OCI-LY7 (cell line): Measurements from ENCODE around the gene CAPS.

Experiments used
- EZH2phosphoT487 ChIP-seq: fragments of 200-600 bp; sonication (generic); IDR thresholded peaks from 2 replicates; pipeline ENCODE4 v1.6.1; 2018; ENCODE audit warnings: low read depth, borderline replicate concordance, mild to moderate bottlenecking, mixed run types, antibody characterized with exemption, low read length, moderate library complexity, mixed read lengths
- TF ChIP-seq, protein P1 (sequence below): fragments of 200-600 bp; sonication (generic); conservative IDR thresholded peaks from 2 replicates; pipeline ENCODE4 v1.5.1; 2014; ENCODE audit warnings: mild to moderate bottlenecking, antibody characterized with exemption, low read length, moderate library complexity, mixed read lengths

DNA sequence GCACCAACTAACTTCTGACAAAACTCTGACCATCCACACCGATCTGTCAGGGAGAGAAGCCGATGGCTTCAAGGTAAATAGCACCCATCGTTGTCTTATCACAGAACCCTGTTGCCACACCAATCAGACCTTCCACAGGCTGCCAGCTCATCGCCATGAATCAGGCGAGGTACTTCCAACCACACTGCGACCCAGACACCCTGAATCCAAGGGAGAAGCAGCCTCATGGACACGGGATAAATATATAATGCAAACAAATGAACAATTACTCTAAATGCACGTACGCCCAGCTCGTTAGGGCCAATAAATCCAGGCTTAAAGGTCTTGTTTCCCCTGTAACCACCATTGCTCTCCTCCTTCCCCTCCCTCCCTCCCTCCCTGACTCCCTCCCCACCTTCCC is 43.1 kb downstream of the CAPS start:
- TF ChIP-seq, protein P1, sequence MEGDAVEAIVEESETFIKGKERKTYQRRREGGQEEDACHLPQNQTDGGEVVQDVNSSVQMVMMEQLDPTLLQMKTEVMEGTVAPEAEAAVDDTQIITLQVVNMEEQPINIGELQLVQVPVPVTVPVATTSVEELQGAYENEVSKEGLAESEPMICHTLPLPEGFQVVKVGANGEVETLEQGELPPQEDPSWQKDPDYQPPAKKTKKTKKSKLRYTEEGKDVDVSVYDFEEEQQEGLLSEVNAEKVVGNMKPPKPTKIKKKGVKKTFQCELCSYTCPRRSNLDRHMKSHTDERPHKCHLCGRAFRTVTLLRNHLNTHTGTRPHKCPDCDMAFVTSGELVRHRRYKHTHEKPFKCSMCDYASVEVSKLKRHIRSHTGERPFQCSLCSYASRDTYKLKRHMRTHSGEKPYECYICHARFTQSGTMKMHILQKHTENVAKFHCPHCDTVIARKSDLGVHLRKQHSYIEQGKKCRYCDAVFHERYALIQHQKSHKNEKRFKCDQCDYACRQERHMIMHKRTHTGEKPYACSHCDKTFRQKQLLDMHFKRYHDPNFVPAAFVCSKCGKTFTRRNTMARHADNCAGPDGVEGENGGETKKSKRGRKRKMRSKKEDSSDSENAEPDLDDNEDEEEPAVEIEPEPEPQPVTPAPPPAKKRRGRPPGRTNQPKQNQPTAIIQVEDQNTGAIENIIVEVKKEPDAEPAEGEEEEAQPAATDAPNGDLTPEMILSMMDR, result no peak
- no peak for TF ChIP-seq EZH2phosphoT487
